ENCODE data around the gene CASK.

The CASK gene

GRCh38 chrX:41912923-41913322 lies 10.4 kb downstream of the CASK start:
- DNase-seq (ENCODE audit: low read depth): no peak

- DNase-seq (ENCODE audit: low read depth): no peak
Observed at GRCh38 chrX:41909068-41909467, 14.3 kb downstream of the CASK start.

GRCh38 chrX:41906515-41907187 lies 16.7 kb downstream of the CASK start:
- DNase-seq (ENCODE audit: low read depth): no peak

- no peak for DNase-seq (ENCODE audit: low read depth)
Observed at GRCh38 chrX:41903544-41903943, 19.8 kb downstream of the CASK start.

- DNase-seq (ENCODE audit: low read depth): no peak
Observed at GRCh38 chrX:41900321-41900720, 23.0 kb downstream of the CASK start.

- DNase-seq (ENCODE audit: low read depth): no peak
Observed at GRCh38 chrX:41895826-41896225, 27.5 kb downstream of the CASK start.

- DNase-seq (ENCODE audit: low read depth): no peak
Observed at GRCh38 chrX:41890026-41890423, 33.3 kb downstream of the CASK start.

GRCh38 chrX:41889317-41890025 lies 33.9 kb downstream of the CASK start:
- DNase-seq (ENCODE audit: low read depth): no peak

GRCh38 chrX:41887691-41888090 lies 35.7 kb downstream of the CASK start:
- DNase-seq (ENCODE audit: low read depth): no peak

GRCh38 chrX:41885724-41886123 lies 37.6 kb downstream of the CASK start:
- DNase-seq (ENCODE audit: low read depth): no peak

GRCh38 chrX:41881166-41881565 lies 42.2 kb downstream of the CASK start:
- DNase-seq (ENCODE audit: low read depth): no peak

GRCh38 chrX:41877167-41877566 lies 46.2 kb downstream of the CASK start:
- no peak for DNase-seq (ENCODE audit: low read depth)

- DNase-seq (ENCODE audit: low read depth): no peak
Observed at GRCh38 chrX:41875142-41875541, 48.2 kb downstream of the CASK start.

GRCh38 chrX:41870719-41871151 lies 52.6 kb downstream of the CASK start:
- no peak for DNase-seq (ENCODE audit: low read depth)

- DNase-seq (ENCODE audit: low read depth): no peak
Observed at GRCh38 chrX:41868392-41868977, 54.9 kb downstream of the CASK start.

GRCh38 chrX:41863343-41864203 lies 59.8 kb downstream of the CASK start:
- no peak for DNase-seq (ENCODE audit: low read depth)

- no peak for DNase-seq (ENCODE audit: low read depth)
Observed at GRCh38 chrX:41862562-41863184, 60.7 kb downstream of the CASK start.

GRCh38 chrX:41858161-41858775 lies 65.1 kb downstream of the CASK start:
- DNase-seq (ENCODE audit: low read depth): no peak

GRCh38 chrX:41857670-41858069 lies 65.7 kb downstream of the CASK start:
- no peak for DNase-seq (ENCODE audit: low read depth)

- DNase-seq (ENCODE audit: low read depth): no peak
Observed at GRCh38 chrX:41846714-41847113, 76.6 kb downstream of the CASK start.

GRCh38 chrX:41837270-41837944 lies 85.9 kb downstream of the CASK start:
- DNase-seq (ENCODE audit: low read depth): no peak
